Fibroblast of lung (primary cell): ENCODE measurements around the gene ADGRB3. TPM values are rescaled to one million over a fixed set of nuclear protein-coding genes. Genes with fewer than 3 reads are reported as not detected.

Source experiments
- DNase-seq, 2 donors: peaks; one replicate each; pipeline versions ENCODE4 v3.0.0 to v3.0.0-alpha.2; 2010; ENCODE audit warnings: low read depth in 2 of 2
- H2AFZ ChIP-seq: 2 replicates; pipeline ENCODE4 v1.5.1; 2012; ENCODE audit warnings: low read length, control low read depth, inconsistent platforms
- H3K27ac ChIP-seq: 2 replicates; pipeline ENCODE4 v1.5.1; 2011; ENCODE audit warnings: low read length, control low read depth; ENCODE audit not compliant: insufficient read depth
- H3K27me3 ChIP-seq: 2 replicates; pipeline ENCODE4 v1.5.1; 2011; ENCODE audit warnings: mild to moderate bottlenecking, low read length; ENCODE audit not compliant: control insufficient read depth, insufficient read depth
- H3K36me3 ChIP-seq: 2 replicates; pipeline ENCODE4 v1.5.1; 2011; ENCODE audit warnings: low read length; ENCODE audit not compliant: control insufficient read depth, insufficient read depth
- H3K4me1 ChIP-seq: 2 replicates; pipeline ENCODE4 v1.5.1; 2011; ENCODE audit warnings: low read length; ENCODE audit not compliant: control insufficient read depth, insufficient read depth; ENCODE audit errors: extremely low read depth
- H3K4me2 ChIP-seq: 2 replicates; pipeline ENCODE4 v1.5.1; 2011; ENCODE audit warnings: low read length, control low read depth; ENCODE audit not compliant: insufficient read depth; ENCODE audit errors: extremely low read depth
- H3K4me3 ChIP-seq, 4 experiments: fragments of 200-600 bp in 1 of 4; sonication (generic) in 1 of 4; replicated peaks in 1 of 4; 2 replicates each; pipeline ENCODE4 v1.5.1; 2011 to 2016; ENCODE audit warnings: low read length in 4 of 4, low read depth in 3 of 4, mild to moderate bottlenecking in 3 of 4, control low read depth in 2 of 4, inconsistent platforms in 1 of 4, mixed read lengths in 1 of 4; ENCODE audit not compliant: insufficient read depth in 1 of 4; ENCODE audit errors: control extremely low read depth in 1 of 4
- H3K79me2 ChIP-seq: 2 replicates; pipeline ENCODE4 v1.5.1; 2012; ENCODE audit warnings: mild to moderate bottlenecking, low read length, inconsistent platforms; ENCODE audit not compliant: control insufficient read depth, insufficient read depth
- H3K9ac ChIP-seq: 2 replicates; pipeline ENCODE4 v1.5.1; 2011; ENCODE audit warnings: mild to moderate bottlenecking, low read length, control low read depth; ENCODE audit not compliant: insufficient read depth
- H3K9me3 ChIP-seq: 2 replicates; pipeline ENCODE4 v1.5.1; 2012; ENCODE audit warnings: low read depth, low read length; ENCODE audit not compliant: control insufficient read depth, insufficient read depth
- H4K20me1 ChIP-seq: 2 replicates; pipeline ENCODE4 v1.5.1; 2011; ENCODE audit warnings: low read length; ENCODE audit not compliant: control insufficient read depth, insufficient read depth; ENCODE audit errors: extremely low read depth
- CTCF ChIP-seq, 2 donors: IDR thresholded peaks in 1 of 2; conservative IDR thresholded peaks in 1 of 2; 1 replicate in 1 of 2; 2 replicates in 1 of 2; pipeline ENCODE4 v1.5.1; 2011 to 2012; ENCODE audit warnings: low read length in 2 of 2, control low read depth in 1 of 2, inconsistent platforms in 1 of 2, low read depth in 1 of 2, mild to moderate bottlenecking in 1 of 2
- EZH2 ChIP-seq: IDR thresholded peaks from 2 replicates; pipeline ENCODE4 v1.5.1; 2012; ENCODE audit warnings: low read length, control low read depth, mild to moderate bottlenecking; ENCODE audit errors: missing control alignments
- polyA plus RNA-seq, 2 donors: library from polyadenylated mRNA; depleted of rRNA in 1 of 2; stranded (reverse) in 1 of 2; unstranded in 1 of 2; fragments of >200 nt; gene quantifications; 2 replicates each; pipeline ENCODE4 v1.2.1, GENCODE V29; 2011 to 2012; ENCODE audit warnings: missing spikeins in 1 of 2
- total RNA-seq: library from RNA; depleted of rRNA; stranded (reverse); fragments of >200 nt; gene quantifications from 2 replicates; pipeline ENCODE4 v1.2.1, GENCODE V29; 2014

Gene ADGRB3
- total and polyA plus RNA-seq, 2 donors (not counting 1 experiment from before 2014, with no cell fraction given): 0.33 TPM; not detected in 1

GRCh38 chr6:68709882-68710281 is 74.8 kb downstream of the ADGRB3 start:
- no peak overlapping the region for H3K4me3 ChIP-seq
- H3K9me3 ChIP-seq: no peaks in the 10 kb centered on the region
- no peaks in the 10 kb centered on the region for H3K27me3 ChIP-seq
- no peaks in the 10 kb centered on the region for H3K79me2 ChIP-seq
- no peak for TF ChIP-seq EZH2
- no peak overlapping the region for H2AFZ ChIP-seq
- no peaks in the 10 kb centered on the region for H3K4me1 ChIP-seq
- H3K4me2 ChIP-seq: no peak overlapping the region
- DNase-seq: no peak
- H3K9ac ChIP-seq: no peak overlapping the region
- no peaks in the 10 kb centered on the region for H3K36me3 ChIP-seq
- no peaks in the 10 kb centered on the region for H4K20me1 ChIP-seq
- no peak overlapping the region for H3K27ac ChIP-seq

GRCh38 chr6:68710496-68710895 is 75.4 kb downstream of the ADGRB3 start:
- TF ChIP-seq CTCF (conservative IDR thresholded peaks at IDR 0.05 in 1 of 2, IDR thresholded peaks at IDR 0.05 in 1 of 2; ENCODE audit: low read depth in 1 of 2, low read length in 2 of 2) (no peak), EZH2 (no peak)
- no peak overlapping the region for H2AFZ ChIP-seq
- H3K9me3 ChIP-seq: no peaks in the 10 kb centered on the region
- no peak overlapping the region for H3K4me2 ChIP-seq
- no peaks in the 10 kb centered on the region for H3K4me1 ChIP-seq
- H3K9ac ChIP-seq: no peak overlapping the region
- H3K36me3 ChIP-seq: no peaks in the 10 kb centered on the region
- H4K20me1 ChIP-seq: no peaks in the 10 kb centered on the region
- no peak overlapping the region for H3K27ac ChIP-seq
- H3K4me3 ChIP-seq: no peak overlapping the region
- DNase-seq: no peak
- H3K27me3 ChIP-seq: no peaks in the 10 kb centered on the region
- H3K79me2 ChIP-seq: no peaks in the 10 kb centered on the region

GRCh38 chr6:68710916-68711315 is 75.8 kb downstream of the ADGRB3 start:
- TF ChIP-seq EZH2: no peak
- no peak for TF ChIP-seq CTCF (conservative IDR thresholded peaks at IDR 0.05 in 1 of 2, IDR thresholded peaks at IDR 0.05 in 1 of 2; ENCODE audit: low read depth in 1 of 2, low read length in 2 of 2)
- no peak overlapping the region for H3K27ac ChIP-seq
- no peaks in the 10 kb centered on the region for H3K9me3 ChIP-seq
- H3K4me3 ChIP-seq: no peak overlapping the region
- H3K4me2 ChIP-seq: no peak overlapping the region
- H3K9ac ChIP-seq: no peak overlapping the region
- no peaks in the 10 kb centered on the region for H3K27me3 ChIP-seq
- H3K36me3 ChIP-seq: no peaks in the 10 kb centered on the region
- DNase-seq: no peak
- no peaks in the 10 kb centered on the region for H3K79me2 ChIP-seq
- H2AFZ ChIP-seq: no peak overlapping the region
- H4K20me1 ChIP-seq: no peaks in the 10 kb centered on the region
- H3K4me1 ChIP-seq: no peaks in the 10 kb centered on the region
